ENCODE results near the gene LACRT.

GRCh38 chr12:54602661-54603060, 32.0 kb downstream of the LACRT start:
- no peak for TF ChIP-seq CTCF (IDR thresholded peaks at IDR 0.05)
- TF ChIP-seq EZH2phosphoT487 (IDR thresholded peaks at IDR 0.05) = no peak
- no peak for TF ChIP-seq EZH2 (IDR thresholded peaks at IDR 0.05)
